Measurements from ENCODE around the gene TFAP2D. TPM values are rescaled to one million over a fixed set of nuclear protein-coding genes. Genes with fewer than 3 reads are reported as not detected.

The TFAP2D gene
- total and polyA plus RNA-seq, 2 experiments from 2014 or later: not detected

- TF ChIP-seq ZNF462 (CRISPR knock-in tag; IDR thresholded peaks at IDR 0.05): no peak
- TF ChIP-seq POLR2AphosphoS5 (IDR thresholded peaks at IDR 0.05; ENCODE audit: low read depth): no peak
Measured at GRCh38 chr6:50698546-50698945, 14.8 kb upstream of the TFAP2D start (continued).

- Histone ChIP-seq H3K4me1 (ENCODE audit: insufficient read depth) (no peaks in the 10 kb centered on the region; the same call in 1 of the 2 replicates), H4K20me1 (replicated peaks; ENCODE audit: insufficient read depth) (no peaks in the 10 kb centered on the region), H3K4me3 (no peak overlapping the region), H3K27me3 (ENCODE audit: insufficient read depth) (peaks cover 66% of the 10 kb centered on the region), H3K79me2 (replicated peaks; ENCODE audit: insufficient read depth) (no peaks in the 10 kb centered on the region), H2AFZ (no peak overlapping the region), H3K9me2 (ENCODE audit: insufficient read depth) (no peaks in the 10 kb centered on the region), H3F3A (replicated peaks; ENCODE audit: low read depth) (no peaks in the 10 kb centered on the region), H3K4me2 (no peak overlapping the region), H3K36me3 (ENCODE audit: insufficient read depth) (no peaks in the 10 kb centered on the region), H3K27ac (ENCODE audit: low read depth) (no peak overlapping the region)
- peak; percentile 66 for DNase-seq (ENCODE audit: low spot score)
- Mint-ChIP-seq H3K36me3 (ENCODE audit: low read depth) (no peaks in the 10 kb centered on the region), H3K27me3 (ENCODE audit: insufficient read depth, low read depth, poor library complexity) (peaks cover 15% of the 10 kb centered on the region), H3K27ac (no peak overlapping the region), H3K4me1 (no peaks in the 10 kb centered on the region), H3K9me3 (no peaks in the 10 kb centered on the region), H3K4me3 (no peak overlapping the region)
- TF ChIP-seq REST (IDR thresholded peaks at IDR 0.05; ENCODE audit: unreplicated experiment) (peak; percentile 83), EZH2phosphoT487 (IDR thresholded peaks at IDR 0.05; ENCODE audit: unreplicated experiment) (no peak)
- peak; percentile 88 for ATAC-seq
Measured at GRCh38 chr6:50699051-50699775, 14.1 kb upstream of the TFAP2D start.

Measured in GM23338 (cell line).